ENCODE measurements around the gene SMG1. TPM values are rescaled to one million over a fixed set of nuclear protein-coding genes. Genes with fewer than 3 reads are reported as not detected.
"Not testable (repeated sequence)": the region's sequence is repeated elsewhere in the genome, so short reads cannot be mapped to it uniquely, and the experiment has no call there.

SMG1 gene
- total RNA-seq, 3 donors from 2014 or later = 107 to 132 (median 110) TPM

GRCh38 chr16:18959031-18959505, 32.9 kb upstream of the SMG1 start:
- DNase-seq (ENCODE audit: low spot score in 2 of 2) = no peak
- intact Hi-C loops (cut with DNase I; ENCODE audit: low total_unique reads) = no loop called here
- H3K27ac ChIP-seq = no peak overlapping the region
- H3K9me3 ChIP-seq = no peaks in the 10 kb centered on the region
- H3K4me3 ChIP-seq = no peak overlapping the region
- H3K27me3 ChIP-seq = no peaks in the 10 kb centered on the region
- TF ChIP-seq, protein P1, sequence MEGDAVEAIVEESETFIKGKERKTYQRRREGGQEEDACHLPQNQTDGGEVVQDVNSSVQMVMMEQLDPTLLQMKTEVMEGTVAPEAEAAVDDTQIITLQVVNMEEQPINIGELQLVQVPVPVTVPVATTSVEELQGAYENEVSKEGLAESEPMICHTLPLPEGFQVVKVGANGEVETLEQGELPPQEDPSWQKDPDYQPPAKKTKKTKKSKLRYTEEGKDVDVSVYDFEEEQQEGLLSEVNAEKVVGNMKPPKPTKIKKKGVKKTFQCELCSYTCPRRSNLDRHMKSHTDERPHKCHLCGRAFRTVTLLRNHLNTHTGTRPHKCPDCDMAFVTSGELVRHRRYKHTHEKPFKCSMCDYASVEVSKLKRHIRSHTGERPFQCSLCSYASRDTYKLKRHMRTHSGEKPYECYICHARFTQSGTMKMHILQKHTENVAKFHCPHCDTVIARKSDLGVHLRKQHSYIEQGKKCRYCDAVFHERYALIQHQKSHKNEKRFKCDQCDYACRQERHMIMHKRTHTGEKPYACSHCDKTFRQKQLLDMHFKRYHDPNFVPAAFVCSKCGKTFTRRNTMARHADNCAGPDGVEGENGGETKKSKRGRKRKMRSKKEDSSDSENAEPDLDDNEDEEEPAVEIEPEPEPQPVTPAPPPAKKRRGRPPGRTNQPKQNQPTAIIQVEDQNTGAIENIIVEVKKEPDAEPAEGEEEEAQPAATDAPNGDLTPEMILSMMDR (IDR thresholded peaks at IDR 0.05) = no peak
- TF ChIP-seq POLR2AphosphoS5 (IDR thresholded peaks at IDR 0.05) = no peak
- TF ChIP-seq POLR2A (IDR thresholded peaks at IDR 0.05) = no peak
- H3K4me1 ChIP-seq = no peaks in the 10 kb centered on the region
- no peaks in the 10 kb centered on the region for H3K36me3 ChIP-seq

DNA sequence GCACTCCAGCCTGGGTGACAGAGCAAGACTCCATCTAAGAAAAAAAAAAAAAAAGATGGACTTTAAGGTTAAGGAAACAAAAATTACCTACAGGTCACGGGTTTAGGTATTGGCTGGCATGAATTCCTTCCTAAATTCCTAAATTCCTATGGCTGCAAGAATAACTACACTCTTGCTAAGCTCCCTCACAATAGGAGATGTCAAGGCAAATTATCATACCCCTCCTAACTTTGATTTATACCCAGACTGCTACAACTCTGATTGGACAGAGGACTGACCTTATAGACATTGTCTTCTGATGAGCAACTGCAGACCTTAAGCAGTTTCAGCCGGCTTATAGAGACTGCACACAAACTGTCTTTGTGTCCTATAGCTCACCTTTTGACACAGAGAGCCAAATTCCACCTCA, 32.4 kb upstream of the SMG1 start:
- DNase-seq (ENCODE audit: low spot score in 2 of 2) = no peak
- H3K4me3 ChIP-seq = no peak overlapping the region
- no peaks in the 10 kb centered on the region for H3K9me3 ChIP-seq
- TF ChIP-seq, protein P1 (IDR thresholded peaks at IDR 0.05) = no peak
- no peak for TF ChIP-seq POLR2AphosphoS5 (IDR thresholded peaks at IDR 0.05)
- no peak for TF ChIP-seq POLR2A (IDR thresholded peaks at IDR 0.05)
- H3K4me1 ChIP-seq = no peaks in the 10 kb centered on the region
- H3K36me3 ChIP-seq = no peaks in the 10 kb centered on the region
- H3K27ac ChIP-seq = no peak overlapping the region
- intact Hi-C loops (cut with DNase I; ENCODE audit: low total_unique reads) = no loop called here
- H3K27me3 ChIP-seq = no peaks in the 10 kb centered on the region

DNA sequence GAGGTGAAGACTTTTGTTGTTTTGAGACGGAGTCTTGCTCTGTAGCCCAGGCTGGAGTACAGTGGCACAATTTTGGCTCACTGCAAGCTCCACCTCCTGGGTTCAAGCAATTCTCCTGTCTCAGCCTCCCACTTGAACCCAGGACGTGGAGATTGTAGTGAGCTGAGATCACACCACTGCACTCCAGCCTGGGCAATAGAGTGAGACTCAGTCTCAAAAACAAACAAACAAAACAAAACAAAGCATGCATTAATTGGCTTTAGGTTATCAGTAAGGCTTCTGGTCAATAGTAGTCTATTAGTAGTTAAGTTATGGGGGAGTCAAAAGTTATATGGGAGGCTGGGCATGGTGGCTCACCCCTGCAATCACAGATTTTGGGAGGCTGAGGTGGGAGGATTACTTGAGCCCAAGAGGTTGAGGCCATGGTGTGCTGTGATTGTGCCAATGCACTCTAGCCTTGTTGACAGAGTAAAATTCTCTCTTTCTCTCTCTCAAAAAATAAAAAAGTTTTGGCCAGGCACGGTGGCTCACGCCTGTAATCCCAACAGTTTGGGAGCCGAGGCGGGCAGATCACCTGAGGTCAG, 30.5 kb upstream of the SMG1 start:
- H3K27me3 ChIP-seq; H3K27ac ChIP-seq; H3K9me3 ChIP-seq; H3K4me1 ChIP-seq; DNase-seq (ENCODE audit: low spot score in 2 of 2); intact Hi-C loops (cut with DNase I; ENCODE audit: low total_unique reads); H3K36me3 ChIP-seq: not testable (repeated sequence)
- peak overlapping the region in 2 of 3 donors; percentile 34 to 43 for H3K4me3 ChIP-seq

GRCh38 chr16:18955874-18956580, 29.8 kb upstream of the SMG1 start:
- H3K4me3 ChIP-seq = peak overlapping the region in 2 of 3 donors; percentile 34 to 43
- H3K36me3 ChIP-seq; H3K9me3 ChIP-seq; DNase-seq (ENCODE audit: low spot score in 2 of 2); H3K4me1 ChIP-seq; intact Hi-C loops (cut with DNase I; ENCODE audit: low total_unique reads); H3K27ac ChIP-seq; H3K27me3 ChIP-seq: not testable (repeated sequence)

GRCh38 chr16:18953547-18953946, 27.3 kb upstream of the SMG1 start:
- no peaks in the 10 kb centered on the region for H3K9me3 ChIP-seq
- H3K27ac ChIP-seq = no peak overlapping the region
- TF ChIP-seq, protein P1 (IDR thresholded peaks at IDR 0.05) = no peak
- TF ChIP-seq POLR2AphosphoS5 (IDR thresholded peaks at IDR 0.05) (no peak), POLR2A (IDR thresholded peaks at IDR 0.05) (no peak)
- H3K27me3 ChIP-seq = no peaks in the 10 kb centered on the region
- no peak overlapping the region for H3K4me3 ChIP-seq
- intact Hi-C loops (cut with DNase I; ENCODE audit: low total_unique reads) = no loop called here
- no peaks in the 10 kb centered on the region for H3K36me3 ChIP-seq
- no peak for DNase-seq (ENCODE audit: low spot score in 2 of 2)
- H3K4me1 ChIP-seq = no peaks in the 10 kb centered on the region

GRCh38 chr16:18950469-18951185, 24.4 kb upstream of the SMG1 start:
- no peak for DNase-seq (ENCODE audit: low spot score in 2 of 2)
- H3K36me3 ChIP-seq = no peaks in the 10 kb centered on the region
- TF ChIP-seq POLR2A (IDR thresholded peaks at IDR 0.05) (no peak), POLR2AphosphoS5 (IDR thresholded peaks at IDR 0.05) (no peak)
- TF ChIP-seq, protein P1 (IDR thresholded peaks at IDR 0.05) = no peak
- H3K4me1 ChIP-seq = no peaks in the 10 kb centered on the region
- no peak overlapping the region for H3K4me3 ChIP-seq
- H3K9me3 ChIP-seq = no peaks in the 10 kb centered on the region
- no peaks in the 10 kb centered on the region for H3K27me3 ChIP-seq
- no peak overlapping the region for H3K27ac ChIP-seq
- intact Hi-C loops (cut with DNase I; ENCODE audit: low total_unique reads) = no loop called here

Measured in breast epithelium (tissue), 4 donors.